GM12878 (cell line): ENCODE measurements around the gene TECTB. TPM values are rescaled to one million over a fixed set of nuclear protein-coding genes. Genes with fewer than 3 reads are reported as not detected.

Experiments
- ATAC-seq: fragments of 200-7000 bp; cut with Tn5 transposase; 3 replicates; pipeline ENCODE4 v1.9.1; 2020; ENCODE audit warnings: mild to moderate bottlenecking, moderate library complexity
- BruUV-seq: library from RNA; stranded (reverse); fragments of 400-500 nt; replicated peaks from 2 replicates; lab custom pipeline; 2021; lab: Mats Ljungman, UMichigan
- CTCF ChIA-PET: fragments of 300-600 bp; sonication (Branson Sonifier 250); formaldehyde crosslinking; extraction: SDS; loops from one replicate; lab custom pipeline; 2021; ENCODE audit warnings: inconsistent platforms; lab: Yijun Ruan, JAX
- POLR2A ChIA-PET: fragments of 350-600 bp; formaldehyde crosslinking; extraction: SDS; loops from one replicate; lab custom pipeline; 2021; ENCODE audit warnings: inconsistent platforms; lab: Charles Lee
- RAD21 ChIA-PET: fragments of 300-600 bp; sonication (Branson Sonifier 250); formaldehyde crosslinking; loops from one replicate; lab custom pipeline; 2023; ENCODE audit warnings: antibody characterized with exemption; ENCODE audit not compliant: unreplicated experiment; lab: Charles Lee
- SMC1A ChIA-PET: fragments of 300-600 bp; sonication (Branson Sonifier 250); formaldehyde crosslinking; loops from one replicate; lab custom pipeline; 2023; ENCODE audit not compliant: unreplicated experiment, uncharacterized antibody; lab: Charles Lee
- DNase-seq: peaks from one replicate; pipeline ENCODE4 v3.0.0-alpha.2; 2011; ENCODE audit warnings: low read depth, low spot score
- FAIRE-seq: peaks from 3 replicates; lab custom pipeline; 2011; peaks lifted over from hg19 to GRCh38; lab: Jason Lieb, UNC
- H2AFZ ChIP-seq: 2 replicates; pipeline ENCODE4 v1.6.0; 2011; ENCODE audit warnings: low read depth, low read length, control low read depth; ENCODE audit not compliant: control insufficient read depth
- H3K27ac ChIP-seq: 2 replicates; pipeline ENCODE4 v1.5.1; 2011; ENCODE audit warnings: control low read depth; ENCODE audit not compliant: control insufficient read depth, insufficient read depth
- H3K27me3 ChIP-seq, 2 experiments: replicated peaks in 1 of 2; 2 replicates each; pipeline versions ENCODE4 v1.6.0 to v1.6.1; 2011; ENCODE audit warnings: low read length in 1 of 2; ENCODE audit not compliant: control insufficient read depth in 2 of 2, insufficient read depth in 2 of 2
- H3K36me3 ChIP-seq, 2 experiments: 2 replicates each; pipeline ENCODE4 v1.5.1; 2011; ENCODE audit warnings: low read length in 1 of 2; ENCODE audit not compliant: control insufficient read depth in 2 of 2, insufficient read depth in 2 of 2
- H3K4me1 ChIP-seq: 2 replicates; pipeline ENCODE4 v1.6.1; 2011; ENCODE audit warnings: mild to moderate bottlenecking, low read length, moderate library complexity, mixed read lengths; ENCODE audit not compliant: control insufficient read depth, insufficient read depth
- H3K4me2 ChIP-seq: 2 replicates; pipeline ENCODE4 v1.6.0; 2011; ENCODE audit warnings: control low read depth; ENCODE audit not compliant: control insufficient read depth, insufficient read depth
- H3K4me3 ChIP-seq: fragments of 200-600 bp; sonication (generic); 2 replicates; pipeline ENCODE4 v1.5.1; 2016
- H3K79me2 ChIP-seq: 2 replicates; pipeline ENCODE4 v1.6.0; 2011; ENCODE audit warnings: low read length; ENCODE audit not compliant: control insufficient read depth, insufficient read depth
- H3K9ac ChIP-seq: 2 replicates; pipeline ENCODE4 v1.8.0; 2011; ENCODE audit warnings: low read length, control low read depth, mixed read lengths; ENCODE audit not compliant: control insufficient read depth, insufficient read depth
- H3K9me3 ChIP-seq: replicated peaks from 3 replicates; pipeline ENCODE4 v1.5.1; 2011; ENCODE audit warnings: mild to moderate bottlenecking, low read length; ENCODE audit not compliant: control insufficient read depth, insufficient read depth
- H4K20me1 ChIP-seq: 2 replicates; pipeline ENCODE4 v1.6.0; 2011; ENCODE audit not compliant: control insufficient read depth, insufficient read depth
- BCLAF1 ChIP-seq: fragments of 450-650 bp; IDR thresholded peaks from 2 replicates; pipeline ENCODE4 v1.6.1; 2017; ENCODE audit warnings: antibody characterized with exemption, mild to moderate bottlenecking, moderate library complexity
- BRCA1 ChIP-seq: IDR thresholded peaks from 2 replicates; pipeline ENCODE4 v1.6.1; 2011; ENCODE audit warnings: low read depth, low read length, improper control_type of control experiment
- DPF2 ChIP-seq: fragments of 450-650 bp; IDR thresholded peaks from 2 replicates; pipeline ENCODE4 v1.6.1; 2017; ENCODE audit warnings: mild to moderate bottlenecking
- EGR1 ChIP-seq, 2 experiments: IDR thresholded peaks; 1 replicate in 1 of 2; 2 replicates in 1 of 2; pipeline ENCODE4 v1.6.1; 2011 to 2012; ENCODE audit warnings: low read depth in 2 of 2, low read length in 2 of 2, borderline replicate concordance in 1 of 2, mild to moderate bottlenecking in 1 of 2, moderate library complexity in 1 of 2
- EP300 ChIP-seq, 2 experiments: fragments of 150-350 bp in 1 of 2; IDR thresholded peaks; 2 replicates each; pipeline ENCODE4 v1.6.1; 2011 to 2012; ENCODE audit warnings: low read depth in 2 of 2, low read length in 2 of 2, borderline replicate concordance in 1 of 2, improper control_type of control experiment in 1 of 2, inconsistent platforms in 1 of 2; ENCODE audit not compliant: control insufficient read depth in 1 of 2
- ESRRA ChIP-seq: IDR thresholded peaks from 2 replicates; pipeline ENCODE4 v1.6.1; 2012; ENCODE audit warnings: mild to moderate bottlenecking, low read length, improper control_type of control experiment
- FOXK2 ChIP-seq: fragments of 450-650 bp; IDR thresholded peaks from 2 replicates; pipeline ENCODE4 v1.6.1; 2017; ENCODE audit warnings: mild to moderate bottlenecking, moderate library complexity
- LARP7 ChIP-seq: fragments of 450-650 bp; IDR thresholded peaks from 2 replicates; pipeline ENCODE4 v1.6.1; 2017; ENCODE audit warnings: mild to moderate bottlenecking
- MLLT1 ChIP-seq: fragments of 450-650 bp; IDR thresholded peaks from 2 replicates; pipeline ENCODE4 v1.6.1; 2016; ENCODE audit warnings: mild to moderate bottlenecking
- SIX5 ChIP-seq: IDR thresholded peaks from 2 replicates; pipeline ENCODE4 v1.6.1; 2011; ENCODE audit warnings: mild to moderate bottlenecking, low read depth, low read length, moderate library complexity; ENCODE audit not compliant: severe bottlenecking
- SMC3 ChIP-seq: IDR thresholded peaks from 2 replicates; pipeline ENCODE4 v1.6.1; 2011; ENCODE audit warnings: low read length, improper control_type of control experiment, borderline replicate concordance
- WRNIP1 ChIP-seq: IDR thresholded peaks from 2 replicates; pipeline ENCODE4 v1.6.1; 2011; ENCODE audit warnings: low read depth, low read length, improper control_type of control experiment, borderline replicate concordance
- YY1 ChIP-seq: IDR thresholded peaks from 2 replicates; pipeline ENCODE4 v1.6.1; 2011; ENCODE audit warnings: low read depth, mild to moderate bottlenecking, low read length
- ZBTB40 ChIP-seq: fragments of 450-650 bp; IDR thresholded peaks from 2 replicates; pipeline ENCODE4 v1.6.1; 2016; ENCODE audit warnings: mild to moderate bottlenecking, moderate library complexity, borderline replicate concordance
- WGBS: methylation state at CpG from one replicate; pipeline ENCODE4 v1.1.6; 2016; ENCODE audit warnings: low lambda C conversion rate; ENCODE audit not compliant: insufficient replicate concordance, insufficient coverage; ENCODE audit errors: missing lambda C conversion rate; 5-methylcytosine and 5-hydroxymethylcytosine counted together
- in situ Hi-C: fragments of 300-500 bp; cut with MboI; formaldehyde crosslinking; loops from 9 replicates; pipeline ENCODE4 v1.14.3; 2018; ENCODE audit warnings: mixed read lengths
- intact Hi-C: fragments of 100-400 bp; cut with micrococcal nuclease; formaldehyde crosslinking; loops from one replicate; pipeline ENCODE4 v1.14.2; 2022; ENCODE audit not compliant: unreplicated experiment
- polyA plus RNA-seq, 11 experiments: library from polyadenylated mRNA; depleted of rRNA in 4 of 11; unstranded in 6 of 11; stranded (reverse) in 5 of 11; fragments of >200 nt; fragmentation: Nextera tagmentation in 4 of 11; fragmentation: Illumina TruSeq in 1 of 11; extraction: Ambion mirVana in 4 of 11; extraction: Trizol in 1 of 11; gene quantifications; 1 replicate in 1 of 11; 2 replicates in 10 of 11; pipeline versions ENCODE4 v1.2.1 to v1.2.3, GENCODE V29; 2011 to 2016; ENCODE audit warnings: inconsistent platforms in 2 of 11, missing spikeins in 2 of 11, low read depth in 1 of 11
- total RNA-seq, 4 experiments: library from RNA; depleted of rRNA in 3 of 4; stranded (reverse); fragments of >200 nt in 3 of 4; fragmentation: Illumina TruSeq in 1 of 4; extraction: Trizol in 1 of 4; gene quantifications; 2 replicates each; pipeline versions ENCODE4 v1.2.1 to v1.2.3, GENCODE V29; 2013 to 2021

TECTB gene
- total and polyA plus RNA-seq, 10 of the 15 experiments (the other 5 are each of a cell fraction or from before 2014, with no cell fraction given): not detected

GRCh38 chr10:112349521-112350085 lies 66.4 kb downstream of the TECTB start (continued):
- TF ChIP-seq MLLT1: no peak
- no peak for TF ChIP-seq SIX5
- TF ChIP-seq EP300 (IDR thresholded peaks at IDR 0.05; ENCODE audit: borderline replicate concordance in 1 of 2, control insufficient read depth in 1 of 2, low read depth in 2 of 2, low read length in 2 of 2): no peak
- no peak for TF ChIP-seq BRCA1
- no peak for TF ChIP-seq DPF2
- no peak for TF ChIP-seq EGR1 (IDR thresholded peaks at IDR 0.05; ENCODE audit: borderline replicate concordance in 1 of 2, low read depth in 2 of 2, low read length in 2 of 2)
- TF ChIP-seq SMC3: no peak
- no peak for TF ChIP-seq WRNIP1

GRCh38 chr10:112351146-112351545 lies 67.9 kb downstream of the TECTB start:
- ChIA-PET POLR2A (no interaction called here), RAD21 (no interaction called here)
- FAIRE-seq: no peak
- TF ChIP-seq FOXK2: no peak
- TF ChIP-seq YY1: no peak
- TF ChIP-seq LARP7: no peak
- no peak for TF ChIP-seq BCLAF1
- TF ChIP-seq ESRRA: no peak
- TF ChIP-seq ZBTB40: no peak

More at GRCh38 chr10:112351146-112351545, 67.9 kb downstream of the TECTB start:
- H3K36me3 ChIP-seq: no peaks in the 10 kb centered on the region
- H3K79me2 ChIP-seq: no peaks in the 10 kb centered on the region
- ChIA-PET CTCF (interaction anchor here (1.1 to 1.4 kb wide), 2 partner anchors 11 to 21 kb away, joined by 3 read pairs; no protein-coding TSS in a partner anchor), SMC1A (interaction anchor here (0.9 to 1.4 kb wide), 3 partner anchors 9 to 81 kb away, joined by 3 to 9 read pairs (median 4); no protein-coding TSS in a partner anchor)
- in situ Hi-C loops: no loop called here
- no peaks in the 10 kb centered on the region for H3K4me1 ChIP-seq
- no peak overlapping the region for H3K4me3 ChIP-seq
- H3K9ac ChIP-seq: no peak overlapping the region
- intact Hi-C loops: no loop called here
- 57% methylated on average over 8 of the region's 8 CpGs for WGBS
- no peak overlapping the region for H3K4me2 ChIP-seq
- DNase-seq (no peak), ATAC-seq (no peak)
- H3K9me3 ChIP-seq: no peaks in the 10 kb centered on the region
- BruUV-seq: no TSS peak
- H3K27me3 ChIP-seq: no peaks in the 10 kb centered on the region
- no peak overlapping the region for H2AFZ ChIP-seq
- no peaks in the 10 kb centered on the region for H4K20me1 ChIP-seq
- H3K27ac ChIP-seq: no peak overlapping the region
